SK-N-SH (cell line): ENCODE data around the gene FBXO44. TPM values are rescaled to one million over a fixed set of nuclear protein-coding genes. Genes with fewer than 3 reads are reported as not detected.

Experiments
- CTCF ChIA-PET: fragments of 300-600, 350-600 bp; formaldehyde crosslinking; extraction: SDS; loops from one replicate; lab custom pipeline; 2021; lab: Yijun Ruan, JAX
- POLR2A ChIA-PET: fragments of 350-600 bp; sonication (Branson Sonifier 250); formaldehyde crosslinking; extraction: SDS; loops from one replicate; lab custom pipeline; 2020; ENCODE audit warnings: antibody characterized with exemption, inconsistent platforms; lab: Yijun Ruan, JAX
- DNase-seq: peaks from one replicate; pipeline ENCODE4 v3.0.0; 2012
- H2AFZ ChIP-seq: fragments of 200-600 bp; sonication (generic); 2 replicates; pipeline ENCODE4 v1.8.1; 2016; ENCODE audit warnings: antibody characterized with exemption, mild to moderate bottlenecking, low read depth
- H3F3A ChIP-seq: fragments of 200-600 bp; sonication (generic); replicated peaks from 2 replicates; pipeline ENCODE3; 2016; ENCODE audit warnings: antibody characterized with exemption, mild to moderate bottlenecking; ENCODE audit not compliant: insufficient read depth
- H3K27ac ChIP-seq, 2 experiments: fragments of 200-500 bp in 1 of 2; fragments of 200-600 bp in 1 of 2; sonication (Bioruptor generic) in 1 of 2; sonication (generic), shearing (Covaris generic) in 1 of 2; 2 replicates each; pipeline versions ENCODE4 v1.5.1 to v1.6.1; 2014 to 2016; ENCODE audit warnings: low read depth in 2 of 2, inconsistent platforms in 1 of 2, low read length in 1 of 2, mild to moderate bottlenecking in 1 of 2, mixed read lengths in 1 of 2
- H3K27me3 ChIP-seq: fragments of 200-600 bp; sonication (generic), shearing (Covaris generic); 2 replicates; pipeline ENCODE4 v1.6.1; 2016; ENCODE audit warnings: mixed run types; ENCODE audit not compliant: insufficient read depth
- H3K36me3 ChIP-seq, 2 experiments: fragments of 200-500 bp in 1 of 2; fragments of 200-600 bp in 1 of 2; sonication (Bioruptor generic) in 1 of 2; sonication (generic) in 1 of 2; replicated peaks in 1 of 2; 2 replicates each; pipeline versions ENCODE3 to v1.5.1; 2014 to 2016; ENCODE audit warnings: low read length in 1 of 2, mild to moderate bottlenecking in 1 of 2; ENCODE audit not compliant: insufficient read depth in 2 of 2, control insufficient read depth in 1 of 2
- H3K4me1 ChIP-seq, 2 experiments: fragments of 200-500 bp in 1 of 2; fragments of 200-600 bp in 1 of 2; sonication (Bioruptor generic) in 1 of 2; sonication (generic), shearing (Covaris generic) in 1 of 2; 2 replicates each; pipeline versions ENCODE4 v1.5.1 to v1.6.1; 2014 to 2016; ENCODE audit warnings: low read depth in 1 of 2, low read length in 1 of 2, mixed run types in 1 of 2; ENCODE audit not compliant: insufficient read depth in 2 of 2, control insufficient read depth in 1 of 2
- H3K4me2 ChIP-seq: fragments of 200-600 bp; sonication (generic), shearing (Covaris generic); 2 replicates; pipeline ENCODE4 v1.6.1; 2017; ENCODE audit warnings: mixed run types
- H3K4me3 ChIP-seq, 2 experiments: fragments of 200-500 bp in 1 of 2; fragments of 200-600 bp in 1 of 2; sonication (Bioruptor generic) in 1 of 2; sonication (generic), shearing (Covaris generic) in 1 of 2; 2 replicates each; pipeline versions ENCODE4 v1.5.1 to v1.8.1; 2014 to 2016; ENCODE audit warnings: low read depth in 2 of 2, inconsistent platforms in 1 of 2, low read length in 1 of 2, mild to moderate bottlenecking in 1 of 2, mixed read lengths in 1 of 2, moderate library complexity in 1 of 2
- H3K79me2 ChIP-seq: fragments of 200-600 bp; sonication (generic); 2 replicates; pipeline ENCODE4 v1.8.1; 2017; ENCODE audit warnings: mild to moderate bottlenecking; ENCODE audit not compliant: insufficient read depth
- H3K9ac ChIP-seq: fragments of 200-600 bp; sonication (generic); 2 replicates; pipeline ENCODE4 v1.6.1; 2017; ENCODE audit warnings: mixed run types
- H3K9me2 ChIP-seq: fragments of 200-600 bp; sonication (generic); 2 replicates; pipeline ENCODE4 v1.6.1; 2017; ENCODE audit warnings: mixed run types
- H3K9me3 ChIP-seq: fragments of 200-600 bp; sonication (generic); 2 replicates; pipeline ENCODE4 v1.6.1; 2017; ENCODE audit warnings: mixed run types, mild to moderate bottlenecking, moderate library complexity
- H4K20me1 ChIP-seq: fragments of 200-600 bp; sonication (generic); 2 replicates; pipeline ENCODE4 v1.6.1; 2017; ENCODE audit warnings: mild to moderate bottlenecking, mixed run types; ENCODE audit not compliant: insufficient read depth
- CTCF ChIP-seq: fragments of 200-600 bp; sonication (generic); IDR thresholded peaks from 2 replicates; pipeline ENCODE4 v1.6.1; 2017; ENCODE audit warnings: antibody characterized with exemption, mild to moderate bottlenecking, moderate library complexity
- EP300 ChIP-seq, 2 experiments: IDR thresholded peaks; 2 replicates each; pipeline versions ENCODE4 v1.4.0 to v1.6.1; 2012; ENCODE audit warnings: borderline replicate concordance in 1 of 2, low read depth in 1 of 2, low read length in 1 of 2
- EZH2phosphoT487 ChIP-seq: fragments of 200-600 bp; sonication (generic); IDR thresholded peaks from 2 replicates; pipeline ENCODE4 v1.6.1; 2017; ENCODE audit warnings: low read depth, mixed run types, mild to moderate bottlenecking, antibody characterized with exemption, moderate library complexity, borderline replicate concordance
- FOSL2 ChIP-seq: IDR thresholded peaks from 2 replicates; pipeline ENCODE4 v1.4.0; 2012; ENCODE audit warnings: low read depth, mild to moderate bottlenecking, moderate library complexity, borderline replicate concordance
- FOXM1 ChIP-seq: IDR thresholded peaks from 2 replicates; pipeline ENCODE4 v1.4.0; 2012; ENCODE audit warnings: low read depth, mild to moderate bottlenecking
- GATA2 ChIP-seq: sonication (generic); formaldehyde crosslinking; IDR thresholded peaks from 2 replicates; pipeline ENCODE4 v1.5.0; 2020; ENCODE audit warnings: mild to moderate bottlenecking, missing genetic modification reagents
- MAX ChIP-seq: IDR thresholded peaks from 2 replicates; pipeline ENCODE4 v1.4.0; 2012; ENCODE audit warnings: low read depth
- NFIC ChIP-seq: IDR thresholded peaks from 2 replicates; pipeline ENCODE4 v1.4.0; 2012; ENCODE audit warnings: borderline replicate concordance
- RAD21 ChIP-seq: IDR thresholded peaks from 2 replicates; pipeline ENCODE4 v1.6.1; 2012; ENCODE audit warnings: mild to moderate bottlenecking, low read length
- RCOR1 ChIP-seq: fragments of 150-350 bp; IDR thresholded peaks from 2 replicates; pipeline ENCODE4 v1.6.1; 2017; ENCODE audit warnings: antibody characterized with exemption, low read length
- REST ChIP-seq: IDR thresholded peaks from 2 replicates; pipeline ENCODE4 v1.6.1; 2012; ENCODE audit warnings: mild to moderate bottlenecking, low read depth, low read length, moderate library complexity
- RXRA ChIP-seq: IDR thresholded peaks from 2 replicates; pipeline ENCODE4 v1.4.0; 2012; ENCODE audit warnings: low read depth, mild to moderate bottlenecking, borderline replicate concordance
- SMC3 ChIP-seq: IDR thresholded peaks from 2 replicates; pipeline ENCODE4 v1.6.1; 2012; ENCODE audit warnings: low read depth, low read length, improper control_type of control experiment
- TAF1 ChIP-seq: IDR thresholded peaks from 2 replicates; pipeline ENCODE4 v1.6.1; 2012; ENCODE audit warnings: low read depth, mild to moderate bottlenecking, low read length, moderate library complexity, borderline replicate concordance
- WGBS: methylation state at CpG from one replicate; pipeline ENCODE4 v1.1.6; 2017; ENCODE audit warnings: low lambda C conversion rate; 5-methylcytosine and 5-hydroxymethylcytosine counted together
- polyA plus RNA-seq, 3 experiments: library from polyadenylated mRNA; depleted of rRNA; stranded (reverse); fragments of >200 nt; gene quantifications; 2 replicates each; pipeline ENCODE4 v1.2.3, GENCODE V29; 2012

Gene FBXO44
- polyA plus RNA-seq, 1 of the 3 experiments (the other 2 are of a cell fraction) = 42.8 TPM

GRCh38 chr1:11611638-11612327 lies 42.9 kb upstream of the FBXO44 start:
- no peaks in the 10 kb centered on the region for H3F3A ChIP-seq
- H3K9me2 ChIP-seq = no peaks in the 10 kb centered on the region
- H2AFZ ChIP-seq = no peak overlapping the region
- H3K27ac ChIP-seq = no peak overlapping the region
- no peak overlapping the region for H3K4me3 ChIP-seq
- POLR2A ChIA-PET = no interaction called here
- no peaks in the 10 kb centered on the region for H3K27me3 ChIP-seq
- 14% methylated on average over 7 of the region's 7 CpGs for WGBS
- no peak overlapping the region for H3K4me2 ChIP-seq
- H3K9ac ChIP-seq = no peak overlapping the region
- H3K79me2 ChIP-seq = no peaks in the 10 kb centered on the region
- TF ChIP-seq RAD21 (no peak), EP300 (IDR thresholded peaks at IDR 0.05; ENCODE audit: borderline replicate concordance in 1 of 2, low read depth in 1 of 2, low read length in 1 of 2) (no peak), CTCF (no peak), EZH2phosphoT487 (no peak), TAF1 (no peak), SMC3 (no peak), FOSL2 (no peak), NFIC (no peak), FOXM1 (no peak), MAX (no peak), RCOR1 (no peak), REST (no peak), RXRA (no peak), GATA2 (no peak)
- TF ChIP-seq, all 33 proteins: peak for 0
- Histone ChIP-seq H3K4me1 (peaks cover 0 to 17% of the 10 kb centered on the region in 2 experiments; a peak in 1 of 4 replicates), H3K36me3 (no peaks in the 10 kb centered on the region), H4K20me1 (no peaks in the 10 kb centered on the region), H3K9me3 (no peaks in the 10 kb centered on the region)
- CTCF ChIA-PET = interaction anchor here (0.9 to 1.9 kb wide), 10 partner anchors 9 to 325 kb away, joined by 3 to 7 read pairs (median 4); partner anchors contain the start of gene FBXO6
- no peak for DNase-seq
